HL-60 (cell line): ENCODE results near the gene TNFRSF9.

Source experiments
- CTCF ChIP-seq: IDR thresholded peaks from one replicate; pipeline ENCODE4 v1.5.1; 2011; ENCODE audit warnings: low read length, control low read depth, inconsistent platforms; ENCODE audit not compliant: insufficient read depth
- GABPA ChIP-seq: IDR thresholded peaks from 2 replicates; pipeline ENCODE4 v1.6.1; 2012; ENCODE audit warnings: low read depth
- POLR2AphosphoS5 ChIP-seq: IDR thresholded peaks from 2 replicates; pipeline ENCODE4 v1.6.1; 2012; ENCODE audit warnings: low read depth

DNA sequence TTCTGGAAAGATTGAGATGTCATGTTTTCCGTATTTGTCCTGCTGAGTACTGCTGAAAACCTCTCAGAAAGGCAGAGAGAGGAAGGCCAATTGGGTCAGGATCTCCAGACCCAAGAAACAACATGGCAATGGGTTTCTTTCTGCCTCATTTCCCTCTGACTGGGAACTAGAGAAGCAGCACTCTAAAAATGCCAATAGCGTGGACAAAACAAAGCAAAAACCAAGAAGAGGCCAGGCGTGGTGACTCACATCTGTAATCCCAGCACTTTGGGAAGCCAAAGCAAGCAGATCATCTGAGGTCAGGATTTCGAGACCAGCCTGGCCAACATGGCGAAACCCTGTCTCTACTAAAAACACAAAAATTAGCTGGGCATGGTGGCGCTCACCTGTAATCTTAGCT, 18.3 kb downstream of the TNFRSF9 start:
- TF ChIP-seq CTCF (no peak), POLR2AphosphoS5 (no peak), GABPA (no peak)
